Measurements from ENCODE around the gene RNU6-7.

RNU6-7 gene

DNA sequence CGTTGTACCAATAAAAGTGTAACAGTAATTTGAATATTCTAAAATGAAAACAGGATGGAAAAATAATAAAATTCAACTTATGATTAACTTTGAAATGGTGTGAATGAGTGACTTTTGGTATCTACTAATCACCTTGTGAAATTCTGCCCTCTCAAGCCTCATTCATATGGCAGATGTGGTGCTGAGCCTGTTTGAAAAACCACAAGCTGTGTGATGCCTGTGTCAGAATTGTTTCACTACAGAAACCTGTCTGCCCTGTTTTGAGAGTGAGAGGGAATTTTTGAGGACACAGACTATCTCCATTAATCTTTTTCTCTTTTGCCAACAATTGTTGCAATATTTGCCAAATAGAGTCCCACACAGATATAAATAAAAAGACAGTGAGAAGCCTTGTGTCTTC lies 3.9 kb upstream of the RNU6-7 start:
- H3K4me1 Mint-ChIP-seq = peaks cover 19 to 39% of the 10 kb centered on the region in 2 donors
- no peaks in the 10 kb centered on the region for H3K9me3 Mint-ChIP-seq
- no peak overlapping the region for H3K4me3 Mint-ChIP-seq
- no peak overlapping the region for H3K27ac Mint-ChIP-seq
- H3K27me3 Mint-ChIP-seq = no peaks in the 10 kb centered on the region
- no peak for DNase-seq
- ATAC-seq (replicated peaks) = no peak
- H3K36me3 Mint-ChIP-seq = no peaks in the 10 kb centered on the region

DNA sequence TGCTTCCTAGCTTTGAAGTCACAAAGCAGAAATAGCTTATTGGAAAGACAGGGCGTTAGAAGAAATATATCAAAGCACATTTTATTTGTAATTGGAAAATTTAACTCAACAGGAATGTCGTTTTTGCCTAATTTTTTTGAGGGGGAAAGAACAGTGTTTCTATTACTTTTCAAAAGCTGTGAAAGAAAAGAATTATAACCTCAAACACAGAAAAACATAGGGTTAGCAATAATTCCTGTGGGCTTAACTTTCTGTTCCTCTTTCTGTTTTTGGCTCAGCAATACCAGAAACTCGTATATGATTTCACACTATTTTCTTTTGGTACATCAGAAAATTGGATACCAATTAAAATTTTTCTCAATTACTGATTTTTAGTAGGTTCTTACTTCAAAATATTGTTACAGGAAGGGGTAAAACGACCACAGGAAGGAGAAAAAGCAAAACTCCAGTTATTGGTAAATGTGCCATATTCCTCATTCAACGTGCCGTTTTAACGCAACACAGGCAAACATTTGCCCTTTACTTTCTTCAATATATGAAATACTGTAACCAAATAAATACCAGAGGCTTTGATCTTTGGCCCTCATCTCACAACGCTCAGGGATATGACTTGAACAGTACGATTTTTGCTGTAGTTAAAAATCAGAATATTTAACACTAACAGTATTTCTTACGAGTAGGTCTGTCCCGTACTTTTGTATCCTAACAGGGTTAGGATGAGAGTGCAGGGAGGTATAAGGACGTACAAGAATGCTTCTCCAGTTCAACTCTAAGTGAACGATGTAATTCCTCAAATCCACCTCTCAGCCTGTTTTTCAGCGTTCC lies 1.3 kb upstream of the RNU6-7 start:
- no peaks in the 10 kb centered on the region for H3K9me3 Mint-ChIP-seq
- no peaks in the 10 kb centered on the region for H3K36me3 Mint-ChIP-seq
- DNase-seq (no peak), ATAC-seq (replicated peaks) (no peak)
- H3K4me1 Mint-ChIP-seq = peaks cover 33 to 51% of the 10 kb centered on the region in 2 donors
- no peaks in the 10 kb centered on the region for H3K27me3 Mint-ChIP-seq
- peak overlapping the region; percentile 93 to 95 for H3K4me3 Mint-ChIP-seq
- H3K27ac Mint-ChIP-seq = peak overlapping the region; percentile 100

DNA sequence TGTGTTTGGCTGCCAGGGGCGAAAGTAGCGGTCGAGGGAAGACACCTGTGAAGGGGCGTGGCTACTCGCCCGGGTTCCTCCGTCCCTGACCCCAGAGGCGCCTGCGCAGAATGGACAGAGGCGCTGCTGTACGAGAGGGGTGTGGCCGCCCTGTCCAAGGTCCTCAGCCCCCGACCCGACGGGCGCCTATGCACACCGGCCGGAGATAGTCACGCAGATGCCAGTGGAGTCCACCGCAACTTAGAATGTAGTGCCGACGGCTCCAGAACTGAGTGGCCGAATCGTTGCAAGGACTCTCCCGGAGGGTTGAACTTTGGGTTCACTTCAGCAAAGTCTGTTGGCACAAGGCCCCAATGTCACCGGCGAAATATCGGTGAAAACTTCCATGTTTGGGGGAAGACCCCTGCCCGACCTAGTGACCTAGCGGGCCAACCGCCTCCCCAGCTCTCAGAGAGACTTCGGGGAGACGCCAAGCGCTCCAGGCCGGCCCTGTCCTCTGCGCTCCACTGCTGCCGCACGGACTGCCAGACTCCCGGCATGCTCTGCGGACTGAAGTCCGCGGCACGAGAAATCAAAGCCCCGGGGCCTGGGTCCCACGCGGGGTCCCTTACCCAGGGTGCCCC lies 541 bp upstream of the RNU6-7 start:
- Mint-ChIP-seq H3K9me3 (no peaks in the 10 kb centered on the region), H3K27ac (peak overlapping the region; percentile 100), H3K27me3 (no peaks in the 10 kb centered on the region), H3K4me1 (peaks cover 38 to 54% of the 10 kb centered on the region in 2 donors), H3K36me3 (no peaks in the 10 kb centered on the region), H3K4me3 (peak overlapping the region; percentile 93 to 95)
- DNase-seq (peak; percentile 88), ATAC-seq (replicated peaks) (peak; percentile 61 to 67)

DNA sequence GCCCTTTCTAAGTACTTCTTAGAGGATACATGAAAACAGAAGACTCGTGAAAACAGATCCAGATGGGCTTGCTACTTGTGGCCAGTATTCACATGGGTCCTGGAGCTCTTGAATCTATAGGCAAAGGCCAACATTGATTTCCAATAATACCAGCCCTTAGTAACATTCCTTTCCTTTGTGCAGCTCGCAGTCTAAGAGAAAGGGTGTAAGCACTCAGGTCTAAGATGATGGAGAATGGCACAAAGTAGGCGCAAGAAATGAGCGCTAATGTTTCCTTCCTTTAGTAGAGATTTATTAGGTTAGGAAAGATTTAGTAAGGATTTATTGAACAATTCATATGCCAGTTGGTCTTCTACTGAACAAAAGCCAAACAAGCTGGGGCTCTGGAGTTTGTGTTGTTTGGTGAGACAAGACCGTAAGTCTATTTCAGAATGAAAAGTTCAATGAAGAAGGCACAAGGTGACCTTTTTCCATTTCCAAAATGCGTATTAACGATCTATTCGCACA lies 699 bp downstream of the RNU6-7 start:
- DNase-seq (no peak), ATAC-seq (replicated peaks) (no peak)
- Mint-ChIP-seq H3K4me3 (peak overlapping the region; percentile 93 to 95), H3K36me3 (no peaks in the 10 kb centered on the region), H3K27ac (peak overlapping the region; percentile 100), H3K9me3 (no peaks in the 10 kb centered on the region), H3K4me1 (peaks cover 44 to 61% of the 10 kb centered on the region in 2 donors), H3K27me3 (no peaks in the 10 kb centered on the region)

- H3K4me1 Mint-ChIP-seq = peaks cover 46 to 66% of the 10 kb centered on the region in 2 donors
- DNase-seq (peak; percentile 85), ATAC-seq (replicated peaks) (peak; percentile 70 to 73)
- no peaks in the 10 kb centered on the region for H3K9me3 Mint-ChIP-seq
- no peaks in the 10 kb centered on the region for H3K27me3 Mint-ChIP-seq
- peak within 1 kb of the TSS; percentile 93 to 95 for H3K4me3 Mint-ChIP-seq
- peak within 1 kb of the TSS; percentile 100 for H3K27ac Mint-ChIP-seq
- no peaks in the 10 kb centered on the region for H3K36me3 Mint-ChIP-seq
These were observed 1.4 kb downstream of the RNU6-7 start, which contains the start of gene RNU6-8 for GRCh38 chr14:32202998-32203882. Gene RNU6-8, minus strand, starts transcription at chr14:32203269.

DNA sequence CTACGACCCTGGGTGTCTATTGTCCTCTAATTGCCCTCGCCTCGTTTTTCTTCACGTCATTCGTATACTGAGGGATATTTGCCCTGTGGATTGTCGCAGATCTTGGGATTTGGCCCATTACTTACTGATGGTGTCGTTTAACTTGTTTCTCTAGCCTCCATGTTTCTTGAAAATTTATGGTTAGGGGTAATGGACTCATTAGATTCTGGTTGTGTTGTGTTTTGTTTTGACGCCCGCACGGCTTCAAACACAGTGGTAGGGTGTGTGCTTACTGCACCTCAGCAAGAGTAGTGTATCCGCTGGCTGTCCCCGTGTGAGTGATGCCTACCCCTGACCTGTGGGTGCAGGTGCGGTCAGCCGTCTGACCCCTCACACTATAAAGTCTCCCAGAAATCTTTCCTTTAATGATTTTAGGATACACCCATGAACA lies 2.1 kb downstream of the RNU6-7 start:
- peaks cover 46 to 68% of the 10 kb centered on the region in 2 donors for H3K4me1 Mint-ChIP-seq

DNA sequence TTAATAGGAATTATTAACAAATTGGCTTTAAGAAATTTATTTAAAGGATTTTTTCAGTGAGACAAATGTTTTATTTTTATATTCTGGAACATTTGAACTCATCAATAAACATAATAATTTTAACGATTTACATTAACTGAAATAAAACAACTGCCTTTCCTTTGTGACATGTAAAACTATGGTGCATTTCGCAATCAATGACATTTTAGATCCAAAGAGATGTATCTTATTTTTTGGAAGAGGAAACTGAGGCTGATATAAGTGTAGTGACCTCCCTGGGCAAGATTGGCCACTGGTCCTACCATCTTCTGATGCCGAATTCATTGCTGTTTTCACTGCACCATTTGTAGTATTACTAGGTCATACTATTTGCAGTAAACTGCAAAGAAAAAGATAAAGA lies 3.7 kb downstream of the RNU6-7 start:
- no peaks in the 10 kb centered on the region for H3K36me3 Mint-ChIP-seq
- peaks cover 44 to 60% of the 10 kb centered on the region in 2 donors for H3K4me1 Mint-ChIP-seq
- H3K9me3 Mint-ChIP-seq = no peaks in the 10 kb centered on the region
- peaks cover 0 to 4% of the 10 kb centered on the region in 2 donors for H3K27me3 Mint-ChIP-seq
- no peak for ATAC-seq (replicated peaks)
- DNase-seq = no peak
- peak overlapping the region; percentile 39 to 52 for H3K4me3 Mint-ChIP-seq
- H3K27ac Mint-ChIP-seq = peak overlapping the region; percentile 89

More for the DNA sequence above, 2.1 kb downstream of the RNU6-7 start:
- DNase-seq (peak; percentile 4), ATAC-seq (replicated peaks) (no peak)
- Mint-ChIP-seq H3K36me3 (no peaks in the 10 kb centered on the region), H3K27ac (peak overlapping the region; percentile 100), H3K4me3 (peak overlapping the region; percentile 93 to 95), H3K27me3 (no peaks in the 10 kb centered on the region), H3K9me3 (no peaks in the 10 kb centered on the region)

DNA sequence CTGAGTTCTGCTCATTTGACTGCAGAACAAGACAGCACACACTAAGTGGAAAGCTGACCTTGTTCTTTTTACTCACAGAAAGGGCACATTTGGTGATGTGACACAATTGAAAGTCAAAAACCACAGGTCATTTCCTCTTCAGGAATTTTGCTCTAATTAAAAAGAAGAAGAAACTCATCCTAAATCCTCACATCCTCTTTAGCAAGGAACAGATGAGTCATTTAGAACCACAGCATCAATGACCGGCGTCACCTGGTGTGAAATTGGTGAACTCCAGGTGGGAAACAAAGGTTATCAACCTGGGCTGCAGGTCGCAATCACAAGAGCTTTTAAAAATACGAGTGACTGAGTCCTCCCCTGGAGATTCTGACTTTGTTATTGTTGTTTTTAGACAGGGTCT lies 4.1 kb downstream of the RNU6-7 start:
- ATAC-seq (replicated peaks) = peak; percentile 41 to 50
- H3K4me3 Mint-ChIP-seq = peak overlapping the region; percentile 39 to 52
- H3K9me3 Mint-ChIP-seq = no peaks in the 10 kb centered on the region
- H3K27ac Mint-ChIP-seq = peak overlapping the region; percentile 89
- peak; percentile 71 for DNase-seq
- peaks cover 42 to 56% of the 10 kb centered on the region in 2 donors for H3K4me1 Mint-ChIP-seq
- H3K36me3 Mint-ChIP-seq = no peaks in the 10 kb centered on the region
- H3K27me3 Mint-ChIP-seq = peaks cover 0 to 4% of the 10 kb centered on the region in 2 donors

DNA sequence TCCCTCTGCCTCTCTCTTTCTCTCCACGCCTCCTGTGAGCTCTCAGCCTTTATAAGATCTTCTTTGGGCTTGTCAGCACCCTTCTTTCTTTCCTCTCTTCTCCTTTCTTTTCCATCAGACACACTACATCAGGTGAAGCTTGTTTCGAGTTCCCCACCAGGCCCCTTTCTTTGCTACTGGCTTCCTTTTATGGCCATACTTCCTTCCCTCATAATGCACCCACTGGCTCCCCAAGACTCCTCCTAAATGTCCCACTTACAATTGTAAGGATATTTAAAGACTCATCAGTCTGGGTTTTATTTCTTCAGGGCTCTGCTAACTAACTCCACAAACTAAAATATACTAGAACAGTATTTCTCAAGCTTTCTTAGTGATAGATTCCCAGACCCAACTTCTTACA lies 4.7 kb downstream of the RNU6-7 start:
- Mint-ChIP-seq H3K9me3 (no peaks in the 10 kb centered on the region), H3K36me3 (no peaks in the 10 kb centered on the region), H3K4me3 (peak overlapping the region; percentile 42 to 46), H3K4me1 (peaks cover 40 to 52% of the 10 kb centered on the region in 2 donors), H3K27me3 (peaks cover 0 to 4% of the 10 kb centered on the region in 2 donors), H3K27ac (peak overlapping the region; percentile 89)
- no peak for ATAC-seq (replicated peaks)
- DNase-seq = no peak

DNA sequence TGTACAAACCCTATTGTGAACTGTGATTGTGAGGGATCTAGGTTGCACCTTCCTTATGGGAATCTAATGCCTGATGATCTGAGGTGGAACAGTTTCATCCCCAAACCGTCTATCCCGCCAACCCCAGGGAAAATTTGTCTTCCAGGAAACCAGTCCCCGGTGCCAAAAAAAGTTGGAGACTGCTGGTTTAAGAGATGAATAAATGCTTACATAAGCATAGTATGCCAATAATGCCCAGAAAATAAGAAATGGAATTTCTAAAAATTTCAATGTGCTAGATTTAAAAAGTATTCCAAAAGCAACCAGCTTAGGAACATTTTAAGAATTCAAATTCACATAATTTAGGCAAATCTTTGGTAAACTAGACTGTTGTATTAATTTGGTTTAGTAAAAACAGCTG lies 6.6 kb downstream of the RNU6-7 start:
- Mint-ChIP-seq H3K4me1 (peaks cover 26 to 34% of the 10 kb centered on the region in 2 donors), H3K27me3 (peaks cover 0 to 4% of the 10 kb centered on the region in 2 donors), H3K4me3 (no peak overlapping the region), H3K27ac (no peak overlapping the region), H3K36me3 (no peaks in the 10 kb centered on the region), H3K9me3 (no peaks in the 10 kb centered on the region)
- DNase-seq (no peak), ATAC-seq (replicated peaks) (no peak)

GRCh38 chr14:32209471-32209870 lies 7.6 kb downstream of the RNU6-7 start:
- ATAC-seq (replicated peaks) = no peak
- H3K27me3 Mint-ChIP-seq = peaks cover 0 to 4% of the 10 kb centered on the region in 2 donors

DNA sequence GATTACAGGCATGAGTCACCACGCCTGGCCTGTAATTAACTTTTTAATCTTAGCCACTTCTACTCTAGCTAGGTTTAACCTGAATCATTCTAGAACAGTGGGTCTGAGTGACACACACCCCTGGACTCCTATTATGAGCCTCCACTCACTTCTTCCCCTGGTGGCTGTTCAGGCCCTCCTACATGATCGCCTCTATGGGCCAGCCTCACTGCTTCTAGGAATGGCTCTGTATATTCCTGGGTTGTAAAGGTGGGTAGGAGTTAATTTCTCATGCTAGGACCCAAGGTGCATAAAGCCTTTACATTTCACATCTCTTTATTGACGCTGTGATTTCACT lies 9.2 kb downstream of the RNU6-7 start:
- ATAC-seq (replicated peaks) (no peak), DNase-seq (no peak)
- Mint-ChIP-seq H3K4me3 (no peak overlapping the region), H3K36me3 (no peaks in the 10 kb centered on the region), H3K27ac (no peak overlapping the region), H3K27me3 (peaks cover 0 to 4% of the 10 kb centered on the region in 2 donors), H3K4me1 (peaks cover 12 to 16% of the 10 kb centered on the region in 2 donors), H3K9me3 (no peaks in the 10 kb centered on the region)

More at GRCh38 chr14:32209471-32209870, 7.6 kb downstream of the RNU6-7 start:
- no peak for DNase-seq
- Mint-ChIP-seq H3K27ac (no peak overlapping the region), H3K4me1 (peaks cover 18 to 25% of the 10 kb centered on the region in 2 donors), H3K4me3 (no peak overlapping the region), H3K9me3 (no peaks in the 10 kb centered on the region), H3K36me3 (no peaks in the 10 kb centered on the region)

GRCh38 chr14:32212833-32213232 lies 11.0 kb downstream of the RNU6-7 start:
- no peaks in the 10 kb centered on the region for H3K9me3 Mint-ChIP-seq
- no peak overlapping the region for H3K27ac Mint-ChIP-seq
- DNase-seq = no peak
- no peak for ATAC-seq (replicated peaks)
- H3K4me3 Mint-ChIP-seq = no peak overlapping the region
- peaks cover 4 to 11% of the 10 kb centered on the region in 2 donors for H3K4me1 Mint-ChIP-seq
- peaks cover 0 to 4% of the 10 kb centered on the region in 2 donors for H3K27me3 Mint-ChIP-seq
- H3K36me3 Mint-ChIP-seq = no peaks in the 10 kb centered on the region

- no peak overlapping the region for H3K27ac Mint-ChIP-seq
- ATAC-seq (replicated peaks) (peak in 1 of 2 donors; percentile 52), DNase-seq (no peak)
- H3K4me3 Mint-ChIP-seq = no peak overlapping the region
- H3K27me3 Mint-ChIP-seq = peaks cover 6 to 10% of the 10 kb centered on the region in 2 donors
- H3K4me1 Mint-ChIP-seq = peaks cover 0 to 5% of the 10 kb centered on the region in 2 donors
- H3K36me3 Mint-ChIP-seq = no peaks in the 10 kb centered on the region
- no peaks in the 10 kb centered on the region for H3K9me3 Mint-ChIP-seq
These were observed 15.5 kb downstream of the RNU6-7 start for GRCh38 chr14:32217301-32217700.

Measured in stimulated activated naive B cell treated with anti-CD40 and anti-IgM and Interleukin-4, amounts not matched to agents 10 μg/mL and 1 μg/mL and 100 μg/mL, for 72 hours (primary cell).